Stimulated activated CD4-positive, alpha-beta T cell treated with anti-CD3 and anti-CD28 coated beads, TNF-alpha, amount 100 ng/mL, for 48 hours (primary cell): Measurements from ENCODE around the gene RHD.
"Not testable (repeated sequence)": the region's sequence is repeated elsewhere in the genome, so short reads cannot be mapped to it uniquely, and the experiment has no call there.

Experiments used
- DNase-seq, 3 donors: peaks; one replicate each; pipeline ENCODE4 v3.0.0-alpha.2; 2020; ENCODE audit warnings: low read depth in 3 of 3

The RHD gene

DNA sequence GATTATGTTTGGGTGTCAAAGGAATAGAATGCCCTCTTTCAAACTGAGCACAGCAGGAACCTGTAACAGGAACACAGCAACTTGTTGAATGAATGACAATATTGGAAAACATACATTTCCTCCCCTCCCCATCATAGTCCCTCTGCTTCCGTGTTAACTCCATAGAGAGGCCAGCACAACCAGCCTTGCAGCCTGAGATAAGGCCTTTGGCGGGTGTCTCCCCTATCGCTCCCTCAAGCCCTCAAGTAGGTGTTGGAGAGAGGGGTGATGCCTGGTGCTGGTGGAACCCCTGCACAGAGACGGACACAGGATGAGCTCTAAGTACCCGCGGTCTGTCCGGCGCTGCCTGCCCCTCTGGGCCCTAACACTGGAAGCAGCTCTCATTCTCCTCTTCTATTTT lies at the start of gene RHD:
Gene RHD (plus strand): TSS at position 272 of the 400 bp plus-strand sequence. CDS start 39 bp downstream, at position 311.
- not testable (repeated sequence) for DNase-seq

DNA sequence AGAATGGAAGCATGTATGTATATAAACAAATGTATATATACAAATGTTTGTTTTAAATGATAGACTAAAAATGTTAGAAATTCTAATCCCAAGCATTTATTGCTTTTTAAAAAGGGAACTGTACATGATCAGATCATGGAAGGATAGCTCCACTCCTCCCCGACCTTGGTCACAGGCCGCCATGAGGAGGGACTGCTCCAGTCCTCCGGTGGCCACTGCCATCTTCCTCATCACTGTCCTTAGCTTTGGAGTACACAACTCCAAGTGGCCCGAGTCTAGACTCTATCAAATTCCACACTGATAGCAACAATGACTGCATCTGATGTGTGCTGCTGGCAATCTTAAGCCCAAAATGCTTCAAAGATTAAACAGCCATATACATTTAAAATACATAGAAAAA lies 49.7 kb upstream of the RHD start:
- no peak for DNase-seq

DNA sequence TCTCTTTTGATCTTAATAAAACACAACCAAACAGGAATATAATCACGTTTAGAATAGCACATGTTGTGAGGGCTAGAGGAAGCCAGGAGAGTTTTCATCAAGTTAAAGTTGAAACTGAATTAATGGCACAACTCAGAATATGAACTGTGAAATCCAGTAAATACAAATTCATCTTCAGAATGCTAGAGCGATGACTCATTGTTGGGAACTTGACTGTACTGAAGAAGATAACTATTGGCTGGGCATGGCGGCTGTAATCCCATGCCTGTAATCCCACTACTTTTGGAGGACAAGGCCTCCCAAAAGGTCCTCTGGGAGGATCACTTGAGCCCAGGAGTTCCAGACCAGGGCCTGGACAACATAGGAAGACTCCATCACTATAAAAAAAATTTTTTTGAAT lies 48.8 kb upstream of the RHD start:
- no peak for DNase-seq

DNA sequence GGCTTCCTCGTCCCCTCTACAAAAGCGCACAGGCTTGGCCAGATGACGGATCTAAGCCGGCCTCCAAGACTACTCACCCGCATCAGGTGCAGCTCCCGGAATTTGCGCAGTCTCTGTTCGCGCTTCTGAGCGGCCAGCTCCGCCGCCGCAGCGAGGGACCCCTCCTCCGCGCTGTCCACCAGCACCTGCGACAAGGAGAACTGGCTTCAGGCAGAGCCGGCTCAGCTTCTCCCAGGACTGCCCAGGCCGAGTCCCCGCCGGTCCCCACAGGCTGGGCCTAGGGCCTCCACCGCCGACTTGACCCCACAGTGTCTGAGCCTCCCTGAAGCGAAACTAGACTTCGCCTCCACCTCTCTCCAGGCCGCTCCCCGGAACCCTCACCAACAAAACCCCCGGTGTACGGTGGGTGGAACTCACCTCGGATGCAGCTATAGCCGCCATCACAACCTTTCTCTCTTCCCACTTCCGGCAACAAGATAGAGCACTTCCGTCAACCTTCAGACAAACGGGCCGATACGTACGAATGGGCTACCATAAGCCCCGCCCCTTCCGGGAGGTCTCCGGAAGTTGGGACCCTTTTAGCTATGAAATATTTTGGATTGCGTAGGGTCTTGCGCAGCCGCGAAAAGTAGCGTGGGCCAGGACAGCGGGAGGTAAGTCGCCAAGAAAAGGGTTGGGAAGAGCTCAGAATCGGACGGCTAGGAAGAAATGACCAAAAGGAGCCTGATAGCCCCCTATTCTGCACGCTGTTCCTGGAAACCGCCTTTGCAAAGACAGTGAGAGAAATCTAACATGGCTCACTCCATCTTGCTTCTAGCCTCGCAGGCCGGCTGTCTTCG lies 40.1 kb upstream of the RHD start, which contains the start of gene SYF2:
Gene SYF2 (minus strand): TSS at position 476 of the 839 bp plus-strand sequence. CDS start 35 bp downstream, at position 441.
- peak; percentile 72 to 83 (median 77) for DNase-seq

DNA sequence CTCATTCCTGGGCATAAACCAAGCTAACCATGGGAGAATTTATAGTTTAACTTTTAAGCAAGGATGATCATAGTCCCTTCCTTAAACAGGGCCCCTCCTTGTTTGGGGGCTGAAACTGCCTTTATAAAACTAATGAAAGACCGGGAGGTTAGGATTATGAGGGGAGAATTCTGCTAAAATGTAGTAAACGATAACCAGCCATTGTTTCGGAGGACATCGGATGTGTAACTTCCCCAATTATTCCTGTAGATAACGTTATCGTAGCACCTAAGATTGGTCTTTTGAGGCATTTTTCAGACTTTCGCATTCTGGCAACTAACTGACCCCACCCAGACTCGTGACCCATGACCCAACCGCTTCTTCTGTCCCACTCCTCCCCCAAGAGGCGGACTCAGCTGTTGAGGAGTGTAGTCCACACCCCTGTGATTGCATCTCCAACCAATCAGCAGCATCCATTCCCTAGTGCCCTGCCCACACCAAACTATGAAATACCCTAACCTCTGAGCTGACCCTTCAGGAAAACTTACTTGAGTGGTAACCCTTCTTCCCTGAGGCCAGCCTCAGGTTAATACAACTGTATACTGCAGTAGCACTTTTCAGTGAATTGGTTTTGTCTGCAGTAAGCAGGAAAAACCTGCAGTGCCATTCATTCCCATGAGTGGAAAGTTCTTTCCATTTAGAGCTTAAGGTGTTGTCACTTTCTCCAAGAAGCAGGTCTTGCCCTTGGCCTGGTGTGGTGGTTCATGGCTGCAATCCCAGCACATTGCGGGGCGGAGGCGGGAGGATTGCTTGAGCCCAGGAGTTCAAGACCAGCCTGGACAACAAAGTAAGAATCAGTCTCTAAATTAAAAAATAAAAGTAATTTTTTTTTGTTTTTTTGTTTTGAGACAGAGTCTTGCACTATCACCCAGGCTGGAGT lies 39.2 kb upstream of the RHD start:
- DNase-seq = peak; percentile 35 to 54 (median 49)

DNA sequence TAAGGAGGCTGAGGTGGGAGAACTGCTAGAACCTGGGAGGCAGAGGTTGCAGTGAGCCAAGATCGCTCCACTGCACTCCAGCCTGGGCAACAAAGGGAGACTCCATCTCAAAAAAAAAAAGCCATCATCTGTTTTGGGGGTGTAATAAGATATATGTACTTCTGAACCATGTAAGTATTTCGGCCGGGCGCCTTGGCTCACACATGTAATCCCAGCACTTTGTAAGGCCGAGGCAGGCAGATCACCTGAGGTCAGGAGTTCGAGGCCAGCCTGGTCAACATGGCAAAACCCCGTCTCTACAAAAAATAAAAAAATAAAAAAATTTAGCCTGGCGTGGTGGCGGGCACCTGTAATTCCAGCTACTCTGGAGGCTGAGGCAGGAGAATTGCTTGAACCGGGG lies 36.9 kb upstream of the RHD start:
- not testable (repeated sequence) for DNase-seq

DNA sequence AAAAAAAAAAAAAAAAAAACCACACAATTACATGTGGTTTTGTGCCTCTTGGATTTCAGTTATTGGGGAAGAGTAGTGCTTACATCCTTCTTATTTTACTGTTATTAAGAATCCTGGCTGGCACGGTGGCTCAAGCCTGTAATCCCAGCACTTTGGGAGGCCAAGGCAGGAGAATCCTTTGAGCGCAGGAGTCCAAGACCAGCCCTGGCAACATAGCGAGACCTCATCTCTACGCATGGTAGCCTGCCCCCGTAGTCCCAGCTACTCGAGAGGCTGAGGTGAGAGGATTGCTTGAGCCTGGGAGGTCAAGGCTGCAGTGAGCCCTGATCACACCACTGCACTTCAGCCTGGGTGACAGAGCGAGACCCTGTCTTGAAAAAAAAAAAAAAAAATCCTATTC lies 36.0 kb upstream of the RHD start:
- not testable (repeated sequence) for DNase-seq

DNA sequence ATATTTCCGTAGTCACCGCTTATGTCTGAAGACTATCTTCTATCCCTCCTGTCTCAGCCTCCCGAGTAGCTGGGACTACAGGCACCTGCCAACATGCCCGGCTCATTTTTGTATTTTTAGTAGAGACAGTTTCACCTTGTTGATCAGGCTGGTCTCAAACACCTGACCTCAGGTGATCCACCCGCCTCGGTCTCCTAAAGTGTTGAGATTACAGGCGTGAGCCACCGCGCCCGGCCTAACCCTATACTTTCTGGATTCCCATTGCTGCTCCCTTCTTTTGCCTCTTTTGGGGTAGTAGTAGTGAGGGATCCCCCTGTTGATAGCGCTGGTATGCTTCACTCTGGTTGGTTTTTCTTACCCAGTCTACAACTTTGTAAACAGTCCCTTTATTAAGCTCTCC lies 34.3 kb upstream of the RHD start:
- DNase-seq = no peak

DNA sequence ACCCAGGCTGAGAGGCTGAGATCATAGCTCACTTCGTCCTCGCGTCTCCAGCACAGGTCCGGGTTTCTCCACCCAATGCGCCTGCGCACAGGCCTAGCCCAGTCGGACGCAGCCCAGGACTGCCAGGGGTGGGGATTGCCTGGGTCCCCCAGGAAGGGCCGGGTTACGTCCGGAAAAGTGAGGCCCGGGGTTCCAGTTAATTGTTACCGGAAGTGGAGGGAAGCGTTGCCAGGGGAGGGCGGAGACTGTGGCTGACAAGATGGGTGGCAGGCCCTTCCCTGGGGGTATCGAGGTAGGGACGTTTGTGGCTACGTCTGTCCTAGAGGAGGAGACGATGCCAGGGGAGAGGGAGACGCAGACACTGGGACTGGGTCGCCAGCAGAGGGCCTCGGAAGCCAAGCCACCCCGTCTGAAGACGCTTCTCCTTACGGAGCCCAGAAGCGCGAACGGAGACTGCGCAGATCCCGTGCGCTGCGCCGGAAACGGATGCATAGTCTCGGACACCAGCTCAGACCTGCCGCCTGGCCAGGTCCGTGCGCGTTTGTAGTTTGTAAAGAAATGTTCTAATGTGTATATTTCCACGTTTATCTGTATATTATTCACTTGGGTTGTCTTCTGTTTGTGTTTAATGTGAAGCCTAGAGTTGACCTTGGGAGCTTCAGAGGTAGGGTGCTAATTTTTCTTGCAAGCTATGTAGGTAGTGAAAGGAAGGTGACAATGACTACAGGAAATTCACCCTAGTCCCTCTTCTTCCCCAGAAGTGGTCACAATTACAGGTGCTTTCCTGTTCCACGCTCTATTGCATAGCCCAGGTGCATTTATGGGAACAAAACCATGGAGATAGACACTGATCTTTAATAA lies 32.4 kb upstream of the RHD start:
- peak; percentile 84 to 93 (median 87) for DNase-seq

DNA sequence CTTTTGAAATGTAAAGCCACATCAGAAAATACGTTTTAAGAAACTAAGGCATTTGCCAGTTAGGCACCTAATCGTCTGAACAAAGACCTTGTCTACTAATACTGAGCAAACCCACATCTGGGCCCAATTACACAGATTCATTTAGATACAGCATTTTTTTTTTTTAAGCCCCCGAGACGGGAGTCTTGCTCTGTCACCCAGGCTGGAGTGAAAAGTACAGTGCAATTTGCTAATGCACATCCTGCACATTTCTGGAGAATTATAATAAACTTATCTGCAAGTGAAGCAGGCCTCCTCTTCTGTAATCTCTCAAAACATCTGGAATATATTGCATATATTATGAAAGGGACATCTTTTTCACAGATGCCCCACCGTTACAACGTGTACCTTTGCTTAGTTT lies 28.4 kb upstream of the RHD start:
- DNase-seq = no peak

DNA sequence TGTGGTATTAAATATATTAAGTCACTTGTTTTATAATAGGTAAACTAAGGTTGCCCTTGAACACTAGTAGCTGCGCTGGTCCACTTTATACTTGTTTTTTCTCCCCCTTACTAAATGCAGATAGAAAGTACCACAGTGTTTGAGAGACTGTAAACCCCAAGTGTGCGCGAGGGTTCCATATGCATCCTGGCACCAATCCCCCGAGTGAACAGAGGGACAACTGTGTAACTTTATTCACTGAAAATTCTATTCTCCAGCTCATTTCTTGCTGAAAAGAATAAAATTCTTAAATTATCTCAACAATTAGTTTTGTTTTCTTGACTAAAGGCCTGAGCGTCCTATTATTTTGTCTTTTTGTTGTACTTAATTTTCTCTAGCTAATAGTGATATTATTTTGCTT lies 26.9 kb upstream of the RHD start:
- DNase-seq = no peak

DNA sequence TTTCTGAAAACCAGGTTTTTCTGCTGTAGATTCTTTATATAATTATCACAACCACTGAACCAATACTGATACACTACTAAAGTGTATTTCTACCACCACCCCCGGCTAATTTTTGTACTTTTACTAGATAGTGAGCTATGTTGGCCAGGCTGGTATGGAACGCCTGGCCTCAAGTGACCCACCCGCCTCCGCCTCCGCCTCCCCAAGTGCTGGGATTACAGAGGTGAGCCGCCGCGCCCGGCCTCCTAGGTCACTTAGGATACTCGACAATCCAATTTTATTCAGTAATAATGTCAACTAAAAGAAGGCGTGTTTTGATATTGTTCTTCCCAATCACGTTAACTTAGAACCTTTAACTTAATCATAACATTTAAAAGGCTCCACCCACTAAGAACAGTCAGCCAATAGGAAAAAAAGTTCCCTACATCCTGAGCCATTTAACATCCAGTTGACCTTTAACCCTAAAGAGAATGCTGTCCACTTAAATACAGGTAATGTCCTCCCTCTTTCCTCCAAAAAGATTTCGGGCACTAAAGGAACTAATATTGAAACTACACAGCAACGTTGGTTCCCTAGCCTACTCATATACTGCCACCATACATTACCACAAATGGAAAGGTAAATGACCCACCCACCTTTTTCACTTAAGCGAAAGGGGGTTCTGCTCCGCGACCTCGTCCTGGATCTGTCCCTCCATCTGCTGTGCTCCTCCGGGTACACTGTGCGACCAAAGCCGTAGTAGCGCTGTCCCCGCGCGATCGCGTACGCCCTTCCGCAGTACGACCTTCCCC lies 26.3 kb upstream of the RHD start:
- DNase-seq = no peak

DNA sequence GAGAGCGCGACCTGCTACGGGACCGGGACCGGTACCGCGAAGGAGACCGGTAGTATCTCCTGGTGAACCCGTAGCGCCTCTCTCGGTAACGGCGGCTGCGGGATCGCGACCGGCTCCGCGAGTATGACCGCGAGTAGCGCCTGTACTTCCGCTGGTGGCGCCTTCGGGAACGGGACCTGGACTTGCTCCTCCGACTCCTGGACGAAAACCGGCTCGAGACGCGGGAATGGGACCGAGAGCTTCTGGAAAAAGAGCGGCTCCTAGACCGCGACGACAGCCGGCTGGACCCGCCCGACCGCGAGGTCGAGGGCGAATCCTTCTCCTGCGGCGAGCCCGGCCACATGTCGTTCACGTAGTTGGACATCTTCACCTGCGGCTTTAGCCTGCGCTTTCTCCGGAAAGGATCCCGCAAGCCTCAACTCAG lies 25.7 kb upstream of the RHD start:
- peak in 1 of 3 donors; percentile 13 for DNase-seq

DNA sequence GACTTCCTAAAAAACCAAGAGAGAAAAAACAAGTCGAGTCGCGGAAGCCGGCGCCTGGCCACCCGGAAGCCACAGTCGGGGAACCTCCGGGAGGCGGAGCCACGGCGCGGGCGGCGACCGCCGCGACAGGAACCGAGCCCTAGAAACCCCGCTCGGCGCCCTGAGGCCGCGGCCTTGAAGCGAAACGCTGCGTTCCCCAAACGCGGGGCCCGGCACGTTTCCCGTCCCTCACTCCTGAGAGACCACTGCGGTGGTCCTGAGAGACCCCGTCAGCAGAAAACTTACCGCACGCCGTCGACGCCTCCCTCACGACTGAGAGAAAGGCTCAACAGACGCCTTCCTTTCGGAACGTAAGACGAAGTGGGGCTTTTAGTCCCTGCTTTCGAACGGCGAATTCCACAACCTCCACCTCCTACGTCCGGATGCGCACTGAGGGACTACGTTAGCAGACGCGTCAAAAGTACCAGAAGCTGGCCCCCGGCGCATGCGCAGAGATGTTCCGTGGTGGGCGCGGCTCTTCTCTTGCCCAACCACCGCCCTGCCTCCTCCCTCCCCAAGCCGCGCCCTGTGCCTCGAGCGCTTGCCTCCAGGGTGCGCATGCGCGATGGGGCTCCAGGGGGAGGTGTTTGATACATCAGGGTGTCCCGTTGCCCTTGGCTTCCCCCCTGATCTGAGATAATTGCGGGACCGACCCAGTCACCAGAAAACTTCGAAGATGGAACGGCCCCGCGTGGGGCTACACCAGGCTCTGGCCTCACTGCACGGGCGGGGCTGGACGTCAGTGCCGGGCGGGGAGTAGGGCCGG lies 25.1 kb upstream of the RHD start, which contains the start of gene RSRP1:
Gene RSRP1 (minus strand): TSS at position 431 of the 805 bp plus-strand sequence. CDS start 491 bp downstream, outside the sequence.
- peak; percentile 99 to 100 (median 100) for DNase-seq

DNA sequence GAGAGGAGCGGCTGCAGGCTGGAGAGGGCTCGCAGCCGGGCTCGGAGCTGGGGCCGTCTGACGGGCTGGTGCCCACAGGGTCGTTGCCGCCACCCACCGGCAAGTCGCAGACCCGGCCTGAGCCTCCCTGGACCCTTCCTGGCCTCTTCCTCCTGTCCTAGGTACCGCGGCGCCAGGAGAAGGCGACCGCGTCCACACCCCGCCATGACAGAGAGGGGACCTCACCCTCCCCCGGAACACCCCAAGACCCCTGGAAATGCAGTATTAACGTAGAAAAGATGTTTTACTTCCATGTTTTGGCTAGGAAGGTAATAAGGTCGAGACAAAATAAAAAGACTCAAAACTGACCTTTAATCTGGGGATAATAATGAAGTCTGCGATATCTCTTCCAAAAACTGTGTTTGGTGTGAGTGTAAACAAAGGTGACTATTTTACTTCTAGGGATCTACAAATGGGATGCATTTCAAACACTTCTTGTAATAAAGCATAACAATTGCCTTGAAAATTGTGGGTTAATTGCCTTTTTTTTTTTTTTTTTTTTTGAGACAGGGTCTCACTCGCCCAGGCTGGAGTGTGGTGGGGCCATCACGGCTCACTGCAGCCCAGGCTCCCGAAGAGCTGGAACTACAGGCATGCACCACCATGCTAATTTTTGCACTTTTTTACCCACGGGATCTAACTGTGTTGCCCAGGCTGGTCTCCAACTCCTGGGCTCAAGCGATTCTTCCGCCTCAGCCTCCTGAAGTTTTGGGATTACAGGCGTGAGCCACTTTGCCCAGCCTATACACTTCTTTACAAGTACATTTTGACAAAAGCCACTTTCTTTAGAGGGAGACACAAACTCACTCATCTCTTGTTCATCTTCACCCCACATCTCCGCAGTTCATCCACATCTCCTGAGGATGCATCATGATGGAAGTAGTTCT lies 24.2 kb upstream of the RHD start:
- DNase-seq = no peak

DNA sequence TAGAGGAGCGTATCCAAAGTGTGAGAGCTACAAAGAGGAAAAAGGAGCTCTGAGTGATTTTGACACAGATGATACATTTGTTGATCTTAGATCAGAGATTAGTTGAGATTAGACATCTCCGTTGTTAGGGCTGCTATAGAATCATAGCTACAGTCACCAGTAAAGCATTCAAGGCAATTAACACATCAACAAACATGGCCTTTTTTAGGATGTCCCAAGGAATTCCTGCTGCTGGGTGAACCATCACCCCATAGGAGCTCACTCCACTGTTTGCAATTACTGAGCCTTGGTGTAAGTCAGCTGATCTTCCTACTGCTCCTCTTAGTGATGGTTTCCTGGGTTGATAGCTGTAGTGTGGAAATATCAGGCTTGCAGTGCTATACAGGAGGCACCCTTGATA lies 18.4 kb upstream of the RHD start:
- no peak for DNase-seq

DNA sequence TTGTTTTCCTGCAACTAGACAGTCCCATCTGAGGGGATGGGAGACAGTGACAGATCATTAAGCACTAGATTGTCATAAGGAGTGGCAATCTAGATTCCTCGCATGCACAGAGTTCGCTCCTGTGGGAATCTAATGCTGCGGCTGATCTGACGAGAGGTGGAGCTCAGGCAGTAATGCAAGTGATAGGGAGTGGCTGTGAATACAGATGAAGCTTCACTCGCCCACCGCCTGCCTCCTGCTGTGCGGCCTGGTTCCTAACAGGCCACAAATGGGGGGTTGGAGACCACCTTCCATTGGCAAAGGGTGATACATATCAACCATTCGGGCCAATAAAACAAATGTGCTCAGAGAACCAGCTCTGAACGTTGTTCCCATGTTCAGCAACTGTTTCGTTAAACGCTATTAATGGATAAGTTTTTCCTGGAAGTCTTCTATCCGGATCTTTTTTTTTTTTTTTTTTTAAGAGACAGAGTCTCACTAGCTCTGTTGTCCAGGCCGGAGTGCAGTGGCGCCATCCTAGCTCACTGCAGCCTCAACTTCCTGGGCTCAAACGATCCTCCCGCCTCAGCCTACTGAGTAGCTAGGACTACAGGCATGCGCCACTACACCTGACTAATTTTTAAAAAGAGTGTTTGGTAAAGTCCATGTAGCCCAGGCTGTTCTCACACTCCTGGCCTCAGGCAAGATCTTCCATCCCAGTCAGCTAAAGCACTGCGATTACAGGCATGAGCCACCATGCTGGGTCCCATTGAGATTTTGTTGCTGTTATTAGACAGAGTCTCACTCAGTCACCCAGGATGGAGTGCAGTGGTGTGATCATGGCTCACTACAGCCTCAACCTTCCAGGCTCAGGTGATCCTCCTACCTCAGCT lies 16.4 kb upstream of the RHD start:
- no peak for DNase-seq

DNA sequence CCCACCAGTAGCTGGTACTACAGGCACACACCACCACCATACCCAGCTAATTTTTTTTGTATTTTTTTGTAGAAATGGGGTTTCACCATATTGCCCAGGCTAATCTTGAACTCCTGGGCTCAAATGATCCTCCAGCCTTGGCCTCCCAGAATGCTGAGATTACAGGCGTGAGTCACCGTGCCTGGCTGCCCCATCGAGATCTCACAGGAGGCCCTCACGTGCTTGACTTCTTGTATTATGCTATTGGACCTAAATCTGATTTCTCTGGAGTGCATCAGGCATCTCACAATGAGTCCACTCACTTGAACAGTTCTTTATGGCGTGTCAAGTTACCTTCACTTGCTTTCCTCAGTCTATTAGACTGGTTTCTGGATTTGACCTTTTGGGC lies 15.7 kb upstream of the RHD start:
- DNase-seq = no peak
